GM12865 (cell line): ENCODE measurements around the gene FLNC.

Source experiments
- DNase-seq: peaks from one replicate; pipeline ENCODE4 v3.0.0; 2010; ENCODE audit warnings: low read depth
- H3K4me3 ChIP-seq: 2 replicates; pipeline ENCODE4 v1.5.1; 2011; ENCODE audit warnings: mild to moderate bottlenecking, low read depth, low read length, control low read depth
- CTCF ChIP-seq: IDR thresholded peaks from 2 replicates; pipeline ENCODE4 v1.5.1; 2011; ENCODE audit warnings: low read length, control low read depth, low read depth, inconsistent platforms; ENCODE audit not compliant: insufficient read depth; ENCODE audit errors: missing control alignments

Gene FLNC

GRCh38 chr7:128856001-128856718 is 26.0 kb downstream of the FLNC start:
- TF ChIP-seq CTCF = no peak
- H3K4me3 ChIP-seq = no peak overlapping the region
- DNase-seq = no peak

- no peak for TF ChIP-seq CTCF
Measured at GRCh38 chr7:128858380-128859231, 28.4 kb downstream of the FLNC start.

DNA sequence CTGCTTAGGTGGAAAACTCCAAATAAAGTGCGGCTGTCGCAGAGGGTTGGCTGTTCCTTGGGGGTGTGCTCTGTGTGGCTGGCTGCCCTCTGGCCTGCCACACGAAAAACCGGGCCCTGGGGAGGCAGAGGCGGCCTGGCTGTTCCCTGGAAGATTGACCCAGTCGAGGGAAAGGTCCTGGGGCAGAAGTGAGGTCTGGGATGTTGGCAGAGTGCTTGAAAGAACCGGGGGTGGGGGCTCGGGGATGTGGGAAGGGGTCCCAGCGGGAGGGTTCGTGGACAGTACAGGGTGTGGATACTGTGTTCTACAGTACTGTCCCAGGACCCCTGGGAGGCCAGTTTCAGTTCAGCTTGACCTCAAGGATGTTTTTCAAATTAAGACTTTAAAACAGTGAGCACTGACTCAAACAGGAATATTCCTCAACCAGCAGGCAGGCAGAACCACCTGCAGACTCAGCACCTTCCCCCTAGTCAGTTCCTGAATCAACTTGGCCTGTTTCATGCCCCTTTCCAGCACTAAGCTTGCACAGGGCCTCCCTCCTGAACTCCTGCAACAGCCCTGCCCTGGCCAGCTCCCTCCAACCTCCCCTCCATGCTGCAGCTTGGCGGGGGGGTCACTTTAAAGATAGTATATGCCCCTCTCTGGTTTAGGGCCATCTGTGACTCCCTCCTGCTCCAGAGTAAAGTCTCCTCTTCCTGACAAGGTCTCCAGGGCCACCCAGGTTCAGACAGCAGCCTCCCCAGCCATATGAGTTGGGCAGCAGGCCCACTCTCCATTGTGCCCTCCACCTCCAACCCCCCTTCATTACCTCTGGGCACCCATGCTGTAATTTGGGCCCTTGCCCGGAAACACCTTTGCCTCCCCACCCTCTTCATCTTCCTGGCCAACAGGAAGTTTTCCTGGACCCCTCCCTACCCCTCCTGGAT is 29.3 kb downstream of the FLNC start:
- DNase-seq = no peak
- H3K4me3 ChIP-seq = no peak overlapping the region
- no peak for TF ChIP-seq CTCF

More at GRCh38 chr7:128858380-128859231, 28.4 kb downstream of the FLNC start:
- no peak overlapping the region for H3K4me3 ChIP-seq
- no peak for DNase-seq

DNA sequence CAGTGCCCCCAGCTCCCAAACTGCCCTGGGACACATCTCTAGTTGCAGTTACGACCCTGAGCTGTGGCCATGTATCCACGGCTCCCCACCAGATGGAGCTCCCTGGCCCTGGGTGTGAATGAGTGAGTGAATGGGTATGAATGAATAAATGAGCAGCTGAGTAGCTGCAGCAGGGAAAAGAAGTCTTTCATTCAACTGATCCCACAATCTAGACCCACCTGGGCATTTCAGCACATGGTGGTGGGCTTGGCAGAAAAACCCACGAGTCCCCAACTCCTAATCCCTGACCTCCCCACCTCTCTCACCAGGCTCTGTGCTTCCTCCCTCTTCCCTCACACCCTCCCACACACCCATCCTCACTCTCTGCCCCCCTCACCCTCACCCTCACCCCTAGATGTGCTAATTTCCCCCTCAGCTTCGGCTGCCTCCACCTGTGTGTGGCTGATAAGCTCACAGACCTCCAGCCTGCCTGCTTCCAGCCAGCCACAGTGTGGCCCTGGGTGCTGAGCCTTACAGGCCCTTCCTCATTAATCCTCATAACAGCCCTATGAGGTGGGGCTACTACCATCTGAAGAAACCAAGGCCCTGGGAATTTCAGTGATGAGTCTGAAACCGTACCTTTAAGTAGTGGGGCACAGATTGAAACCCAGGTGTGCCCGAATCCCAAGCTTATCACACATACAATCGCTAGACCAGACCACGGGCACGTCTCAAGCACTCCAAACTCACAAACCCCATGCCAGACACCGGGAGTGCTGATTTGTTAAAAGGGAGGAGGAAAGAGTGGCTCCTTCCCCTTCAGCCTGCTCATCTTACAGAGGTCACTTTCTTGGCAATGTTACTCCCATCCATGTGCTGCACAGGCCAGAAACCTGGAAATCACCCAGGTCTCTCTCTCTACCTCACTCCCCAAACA is 30.2 kb downstream of the FLNC start:
- H3K4me3 ChIP-seq = no peak overlapping the region
- no peak for TF ChIP-seq CTCF
- DNase-seq = no peak

DNA sequence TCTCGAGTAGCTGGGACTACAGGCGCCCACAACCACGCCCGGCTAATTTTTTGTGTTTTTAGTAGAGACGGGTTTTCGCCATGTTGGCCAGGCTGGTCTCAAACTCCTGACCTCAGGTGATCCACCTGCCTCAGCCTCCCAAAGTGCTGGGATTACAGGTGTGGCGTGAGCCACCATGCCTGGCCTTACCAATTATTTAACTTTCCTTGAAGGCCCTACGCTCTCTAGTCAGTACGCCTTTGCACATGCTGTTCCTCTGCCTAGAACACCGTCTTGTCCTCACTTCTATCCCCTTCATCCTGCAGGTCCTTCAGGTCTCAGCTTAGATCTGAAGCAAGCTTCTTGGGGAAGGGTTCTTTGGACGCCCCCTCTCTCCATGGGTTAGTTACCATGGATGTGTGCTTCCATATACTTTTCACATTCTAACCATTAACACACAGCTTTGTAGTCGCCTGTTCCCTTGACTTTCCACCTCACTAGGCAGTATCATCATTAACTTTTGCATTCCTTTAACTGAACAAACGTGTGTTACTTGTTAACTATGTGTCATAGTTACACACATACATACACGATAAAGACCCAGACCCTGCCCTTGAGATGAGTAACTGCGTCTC is 31.9 kb downstream of the FLNC start:
- DNase-seq = no peak

More for the DNA sequence above, 31.9 kb downstream of the FLNC start:
- H3K4me3 ChIP-seq = peak overlapping the region; percentile 59
- no peak for TF ChIP-seq CTCF
